Measurements from ENCODE around the gene TEX14.
A peak's percentile ranks its signal among the peaks of the same experiment; 100 is the strongest.
"Not testable (repeated sequence)": the region's sequence is repeated elsewhere in the genome, so short reads cannot be mapped to it uniquely, and the experiment has no call there.

The TEX14 gene

GRCh38 chr17:58565389-58566311, 126.2 kb downstream of the TEX14 start:
- DNase-seq (ENCODE audit: low spot score): no peak

- no peak for DNase-seq (ENCODE audit: low spot score)
These were observed 126.9 kb downstream of the TEX14 start for GRCh38 chr17:58564971-58565370.

GRCh38 chr17:58564243-58564642, 127.6 kb downstream of the TEX14 start:
- DNase-seq (ENCODE audit: low spot score): no peak

DNA sequence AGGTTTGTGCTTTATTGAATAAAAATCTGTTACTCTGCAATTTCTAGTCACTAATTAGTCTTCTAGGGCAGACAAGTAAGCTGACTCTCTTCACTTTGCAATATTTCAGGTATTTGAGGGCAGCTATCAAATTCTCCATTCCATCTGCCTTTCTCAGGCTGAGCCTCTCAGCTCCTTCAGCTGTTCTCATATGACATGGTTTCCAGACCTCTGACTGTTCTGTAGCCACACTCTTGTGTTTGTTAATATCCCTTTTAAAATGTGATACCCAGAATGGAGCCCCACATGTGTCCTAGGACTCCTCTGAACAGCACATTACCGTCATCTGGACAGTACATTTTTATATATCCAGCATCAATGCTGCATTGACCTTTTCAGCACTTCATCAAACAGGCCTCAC, 131.3 kb downstream of the TEX14 start:
- no peak for DNase-seq (ENCODE audit: low spot score)

- no peak for DNase-seq (ENCODE audit: low spot score)
These were observed 133.9 kb downstream of the TEX14 start for GRCh38 chr17:58557981-58558380.

GRCh38 chr17:58556833-58557250, 135.0 kb downstream of the TEX14 start:
- DNase-seq (ENCODE audit: low spot score): no peak

DNA sequence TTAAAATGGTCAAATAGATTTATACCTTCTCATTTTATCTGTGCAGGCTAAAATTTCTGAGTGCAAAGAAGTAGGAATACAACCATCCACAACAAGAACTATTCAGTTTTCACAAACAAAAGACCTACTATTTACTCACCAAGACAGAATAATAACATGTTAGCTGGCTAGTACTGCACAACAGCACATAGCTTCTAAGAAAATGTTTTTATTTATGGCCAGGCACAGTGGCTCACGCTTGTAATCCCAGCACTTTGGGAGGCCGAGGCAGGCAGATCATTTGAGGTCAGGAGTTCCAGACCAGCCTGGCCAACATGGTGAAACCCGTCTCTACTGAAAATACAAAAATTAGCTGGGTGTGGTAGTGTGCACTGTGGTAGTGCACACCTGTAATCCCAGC, 136.7 kb downstream of the TEX14 start:
- DNase-seq (ENCODE audit: low spot score): not testable (repeated sequence)

DNA sequence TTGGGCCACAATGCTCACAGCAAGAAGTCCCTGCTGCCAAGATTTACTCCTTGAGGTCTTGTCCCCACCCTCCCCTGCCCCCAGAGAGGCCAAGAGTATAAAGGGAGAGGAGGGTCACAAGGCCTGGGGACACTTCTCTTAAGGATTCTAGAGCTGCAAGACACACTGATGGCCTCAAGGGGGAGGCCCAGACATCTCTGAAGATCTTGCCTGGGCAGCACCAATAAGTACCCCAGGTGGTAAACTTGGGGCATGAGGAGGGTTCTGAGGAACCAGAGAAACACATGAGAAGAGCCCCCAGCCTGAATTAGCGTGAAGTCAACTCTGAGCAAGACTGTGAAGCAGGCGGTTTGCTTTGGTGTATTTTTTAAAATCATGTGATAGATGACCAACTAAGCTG, 150.6 kb downstream of the TEX14 start:
- no peak for DNase-seq (ENCODE audit: low spot score)

DNA sequence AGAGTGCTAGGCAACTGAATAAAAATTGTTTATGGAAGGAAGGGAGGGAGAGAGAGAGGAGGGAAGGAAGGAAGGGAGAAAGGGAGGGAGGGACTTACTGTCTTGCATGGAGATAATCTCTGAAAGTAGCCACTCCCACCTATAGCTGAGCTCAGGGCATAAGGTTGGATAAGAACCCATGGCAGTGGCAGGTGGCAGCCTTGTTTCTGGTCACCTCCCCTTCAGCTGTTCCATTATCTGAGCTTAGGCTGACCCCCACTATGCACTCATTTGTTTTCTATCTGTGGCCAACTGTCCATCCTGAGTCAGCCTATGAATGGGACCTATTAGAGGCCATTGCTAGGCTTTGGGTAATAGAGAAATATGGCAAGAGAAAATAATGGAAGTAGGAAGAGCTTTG, 152.1 kb downstream of the TEX14 start:
- no peak for DNase-seq (ENCODE audit: low spot score)

DNA sequence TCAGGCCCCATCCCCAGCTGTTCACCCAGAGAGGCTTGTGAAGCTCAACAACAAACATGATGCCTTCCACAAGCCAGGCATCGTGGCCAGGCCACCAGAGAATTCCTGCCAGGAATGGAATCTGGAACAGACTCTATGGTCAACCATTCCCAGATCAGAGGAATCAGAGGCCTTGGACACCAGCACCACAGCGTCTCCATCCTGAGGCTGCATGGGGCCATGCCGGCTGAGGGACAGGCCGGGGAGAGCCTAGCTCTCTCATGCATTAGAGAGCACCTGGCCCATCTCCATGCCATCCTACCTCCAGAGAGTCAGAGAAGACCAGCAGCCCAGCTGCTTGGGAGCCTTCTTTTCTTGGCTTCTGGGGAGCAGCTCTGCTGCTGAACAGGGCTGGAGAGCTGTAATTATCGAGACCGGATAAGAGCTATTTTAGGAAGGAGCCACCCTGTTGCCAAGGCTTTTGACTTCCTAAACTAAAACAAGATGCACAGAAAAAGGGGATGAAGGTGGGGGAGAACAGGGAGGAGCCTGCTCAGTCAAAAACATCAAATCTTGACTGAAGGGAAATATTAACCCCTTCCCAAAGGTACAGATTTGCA, 152.9 kb downstream of the TEX14 start:
- DNase-seq (ENCODE audit: low spot score): no peak

DNA sequence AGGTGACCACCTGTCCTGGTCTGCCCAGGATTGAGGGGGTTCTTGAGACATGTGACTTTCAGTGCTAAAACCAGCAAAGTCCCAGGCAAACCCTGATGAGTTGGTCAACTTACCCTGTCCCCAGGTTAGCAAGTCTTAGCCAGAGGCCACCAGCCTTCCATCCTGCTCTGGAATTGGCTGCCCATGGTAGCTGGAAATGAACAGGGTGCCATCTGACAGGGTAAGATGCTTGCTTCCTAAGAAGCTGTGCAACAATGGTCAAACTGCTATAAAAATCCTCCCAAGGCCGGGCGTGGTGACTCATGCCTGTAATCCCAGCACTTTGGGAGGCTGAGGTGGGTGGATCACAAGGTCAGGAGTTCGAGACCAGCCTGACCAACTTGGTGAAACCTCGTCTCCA, 154.6 kb downstream of the TEX14 start:
- DNase-seq (ENCODE audit: low spot score): no peak

GRCh38 chr17:58536542-58536941, 155.3 kb downstream of the TEX14 start:
- DNase-seq (ENCODE audit: low spot score): no peak

GRCh38 chr17:58535431-58535830, 156.4 kb downstream of the TEX14 start:
- DNase-seq (ENCODE audit: low spot score): no peak

- DNase-seq (ENCODE audit: low spot score): no peak
These were observed 156.9 kb downstream of the TEX14 start for GRCh38 chr17:58534901-58535421.

- DNase-seq (ENCODE audit: low spot score): no peak
These were observed 157.5 kb downstream of the TEX14 start for GRCh38 chr17:58534331-58534730.

GRCh38 chr17:58533616-58534188, 158.1 kb downstream of the TEX14 start:
- no peak for DNase-seq (ENCODE audit: low spot score)

- no peak for DNase-seq (ENCODE audit: low spot score)
These were observed 159.3 kb downstream of the TEX14 start for GRCh38 chr17:58532555-58532951.

DNA sequence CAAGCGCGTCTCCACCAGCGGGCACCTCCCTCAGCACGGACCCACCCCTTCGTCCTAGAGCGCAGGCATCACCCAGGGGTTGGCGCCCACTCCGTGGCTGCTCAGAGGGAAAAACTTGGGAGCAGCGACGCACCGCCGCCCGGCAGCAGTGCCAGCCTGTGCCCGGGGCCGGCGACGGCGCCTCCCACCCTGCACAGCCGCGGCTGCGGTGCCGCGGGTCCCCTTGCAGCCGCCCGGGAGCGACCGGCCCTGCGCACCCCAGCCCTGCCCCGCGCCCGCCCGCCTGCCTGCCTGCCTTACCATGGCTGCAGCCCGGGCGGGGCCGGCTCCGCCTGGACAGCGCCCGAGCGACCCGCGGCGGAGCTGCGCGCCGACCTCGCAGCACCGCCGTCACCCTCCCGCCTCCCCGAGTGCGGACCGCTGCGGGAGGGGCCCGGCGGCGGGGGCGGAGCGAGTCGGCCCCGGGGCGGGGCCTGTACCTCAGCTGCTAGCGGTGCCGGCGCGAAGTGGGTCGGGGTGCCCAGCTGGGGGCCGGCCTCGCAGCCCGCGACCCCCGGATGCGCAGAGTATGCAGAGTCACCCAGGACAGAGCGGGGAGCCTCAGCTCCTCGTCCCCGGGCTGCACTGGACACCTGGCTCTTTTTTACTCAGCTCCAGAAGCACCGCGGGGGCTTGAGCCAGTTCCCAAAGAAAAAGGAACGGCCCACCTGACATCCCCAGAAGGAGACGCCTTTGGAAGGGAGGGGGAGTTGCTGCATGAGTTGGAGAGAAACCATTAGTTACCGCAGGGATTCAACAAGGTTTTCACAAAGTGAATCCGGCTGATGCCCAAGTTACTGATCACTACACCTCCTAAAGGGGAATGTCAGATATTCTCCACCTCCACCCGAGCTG, 159.9 kb downstream of the TEX14 start:
- peak; percentile 23 for DNase-seq (ENCODE audit: low spot score)

DNA sequence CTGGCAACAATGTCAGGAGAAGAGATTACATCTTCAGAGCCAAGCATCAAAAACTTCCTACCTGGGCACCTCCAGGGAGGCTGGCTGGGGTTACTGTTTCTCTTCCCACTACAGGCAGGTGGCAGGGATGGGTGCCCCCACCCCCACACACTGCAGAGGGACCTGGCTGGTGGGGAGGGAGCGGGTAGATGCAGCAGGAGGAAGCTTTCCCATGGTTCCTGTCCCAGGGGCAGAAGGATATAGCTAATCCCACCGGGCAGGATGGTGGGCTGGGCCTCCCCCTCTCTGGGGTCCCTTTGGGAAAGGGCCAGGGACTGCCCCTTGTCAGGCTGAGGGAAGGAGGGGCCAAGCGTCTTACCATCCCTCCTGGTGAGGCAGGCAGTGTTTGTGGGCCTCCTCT, 160.7 kb downstream of the TEX14 start:
- DNase-seq (ENCODE audit: low spot score): no peak

GRCh38 chr17:58530655-58531054, 161.2 kb downstream of the TEX14 start:
- no peak for DNase-seq (ENCODE audit: low spot score)

- no peak for DNase-seq (ENCODE audit: low spot score)
These were observed 162.6 kb downstream of the TEX14 start for GRCh38 chr17:58529275-58529674.

- no peak for DNase-seq (ENCODE audit: low spot score)
These were observed 163.4 kb downstream of the TEX14 start for GRCh38 chr17:58528443-58528842.

All from kidney capillary endothelial cell (primary cell).